Ramos (cell line): ENCODE data around the gene C1S.
"Not testable (repeated sequence)": the region's sequence is repeated elsewhere in the genome, so short reads cannot be mapped to it uniquely, and the experiment has no call there.

ENCODE experiments used
- in situ Hi-C: fragments of 300-500 bp; cut with MboI; formaldehyde crosslinking; loops from one replicate; pipeline ENCODE4 v1.14.3; 2022; ENCODE audit warnings: low sequenced_read_pairs; ENCODE audit not compliant: unreplicated experiment

Gene C1S

DNA sequence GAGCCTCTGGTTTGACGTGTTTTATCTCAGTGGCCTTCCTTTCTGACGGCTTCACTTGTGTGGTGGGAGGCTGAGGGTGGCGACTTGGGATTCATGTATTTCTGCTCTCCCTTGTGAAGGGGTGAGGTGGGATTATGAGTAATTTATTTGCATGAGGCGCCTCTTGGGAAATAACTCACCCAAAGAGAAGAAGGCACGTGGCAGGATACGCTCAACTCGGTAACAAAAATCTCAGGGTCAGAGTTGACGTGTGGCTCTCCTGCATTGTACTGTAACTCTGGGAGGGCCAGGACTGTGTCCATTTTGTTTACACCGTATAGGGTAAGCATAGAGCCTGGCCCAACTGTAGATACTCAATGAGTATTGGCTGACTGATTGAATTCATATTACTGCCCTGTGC is 14.6 kb upstream of the C1S start:
- in situ Hi-C loops = no loop called here

DNA sequence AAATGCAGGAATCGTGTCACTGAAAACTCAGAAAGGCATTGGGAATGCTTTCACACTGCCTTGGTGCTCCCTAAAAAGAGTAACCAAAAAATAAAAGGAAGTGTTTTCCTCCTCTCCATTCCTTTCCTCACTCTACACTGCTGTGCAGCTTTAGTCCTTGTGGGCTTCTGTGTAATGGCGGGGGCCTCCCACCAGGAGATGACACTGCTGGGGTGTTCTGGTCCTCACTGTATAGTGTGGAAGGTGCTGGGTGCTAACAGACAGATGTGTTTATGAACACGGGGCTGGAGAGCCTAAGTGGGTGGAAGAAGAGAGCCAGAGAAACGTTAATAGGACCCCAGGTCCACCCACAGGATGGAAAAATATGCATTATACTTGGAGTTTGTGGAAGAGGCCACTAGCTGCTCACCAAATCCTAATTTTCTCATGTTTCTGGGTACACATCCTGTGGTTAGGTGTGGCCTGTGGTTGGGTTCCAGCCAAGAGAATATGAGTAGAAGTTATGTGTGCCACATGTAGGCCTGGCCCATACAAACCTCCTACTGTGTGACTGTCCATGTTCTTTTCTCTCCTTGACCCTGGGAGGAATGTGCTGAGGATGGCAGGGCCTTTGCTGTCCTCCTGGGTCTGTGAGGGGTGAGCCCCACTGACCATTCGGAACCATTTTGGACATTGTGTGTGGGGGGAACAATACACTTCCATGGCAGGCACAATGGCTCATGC is 14.0 kb upstream of the C1S start:
- in situ Hi-C loops = no loop called here

DNA sequence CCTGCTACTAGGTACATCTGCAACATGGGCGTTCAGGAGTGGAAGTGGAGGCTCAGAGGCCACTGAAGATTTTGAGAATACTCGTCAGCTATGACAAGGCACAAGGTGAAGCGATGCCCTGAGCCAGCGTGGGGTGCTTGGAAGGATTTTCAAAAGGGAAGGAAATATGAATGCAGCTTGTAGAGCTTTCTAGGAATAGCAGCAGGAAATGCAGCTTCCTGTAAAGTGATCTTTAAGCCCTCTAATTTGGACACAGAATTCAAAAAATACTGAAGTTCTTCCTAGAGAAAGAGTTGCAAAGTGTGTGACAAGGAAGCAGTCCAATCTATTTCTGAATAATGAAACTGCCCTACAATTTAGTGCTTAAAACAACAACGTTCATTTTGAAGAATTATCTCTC is 13.2 kb upstream of the C1S start:
- in situ Hi-C loops = no loop called here

DNA sequence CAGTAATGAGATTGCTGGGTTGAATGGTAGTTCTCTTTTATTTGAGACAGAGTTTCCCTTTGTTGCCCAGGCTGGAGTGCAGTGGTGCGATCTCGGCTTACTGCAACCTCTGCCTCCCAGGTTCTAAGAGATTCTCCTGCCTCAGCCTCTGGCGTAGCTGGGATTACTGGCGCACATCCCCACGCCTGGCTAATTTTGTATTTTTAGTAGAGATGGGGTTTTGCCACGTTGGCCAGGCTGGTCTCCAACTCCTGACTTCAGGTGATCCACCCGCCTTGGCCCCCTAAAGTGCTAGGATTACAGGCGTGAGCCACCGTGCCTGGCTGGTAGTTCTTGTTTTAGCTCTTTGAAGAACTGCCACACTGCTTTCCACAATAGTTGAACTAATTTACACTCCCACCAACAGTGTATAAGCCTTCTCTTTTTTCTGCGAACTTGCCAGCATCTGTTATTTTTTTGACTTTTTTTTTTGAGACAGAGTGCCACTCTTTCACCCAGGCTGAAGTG is 11.0 kb upstream of the C1S start:
- in situ Hi-C loops = not testable (repeated sequence)

DNA sequence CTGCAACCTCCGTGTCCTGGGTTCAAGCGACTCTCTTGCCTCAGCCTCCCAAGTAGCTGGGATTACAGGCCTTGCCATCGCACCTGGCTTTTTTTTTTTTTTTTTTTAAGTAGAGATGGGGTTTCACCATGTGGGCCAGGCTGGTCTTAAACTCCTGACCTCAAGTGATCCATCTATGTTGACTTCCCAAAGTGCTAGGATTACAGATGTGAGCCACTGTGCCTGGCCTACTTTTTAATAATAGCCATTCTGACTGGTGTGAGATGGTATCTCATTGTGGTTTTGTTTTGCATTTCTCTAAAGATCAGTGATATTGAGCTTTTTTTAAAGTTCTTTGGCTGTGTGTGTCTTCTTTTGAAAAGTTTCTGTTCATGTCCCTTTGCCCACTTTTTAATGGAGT is 10.5 kb upstream of the C1S start:
- in situ Hi-C loops = not testable (repeated sequence)

DNA sequence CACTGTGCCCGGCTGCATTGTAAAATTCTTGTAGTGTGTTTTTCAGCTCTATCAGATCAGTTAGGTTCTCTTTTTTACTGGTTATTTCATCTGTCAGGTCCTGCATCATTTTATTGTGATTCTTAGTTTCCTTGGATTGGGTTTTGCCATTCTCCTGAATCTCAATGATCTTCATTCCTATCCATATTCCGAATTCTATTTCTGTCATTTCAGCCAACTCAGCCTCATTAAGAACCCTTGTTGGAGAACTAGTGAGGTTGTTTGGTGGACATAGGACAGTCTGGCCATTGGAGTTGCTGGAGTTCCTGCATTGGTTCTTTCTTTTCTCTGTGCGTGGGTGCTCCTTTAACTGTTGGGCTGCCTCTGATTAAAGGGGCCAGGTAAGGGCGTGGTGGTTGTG is 5.6 kb upstream of the C1S start:
- in situ Hi-C loops = no loop called here

DNA sequence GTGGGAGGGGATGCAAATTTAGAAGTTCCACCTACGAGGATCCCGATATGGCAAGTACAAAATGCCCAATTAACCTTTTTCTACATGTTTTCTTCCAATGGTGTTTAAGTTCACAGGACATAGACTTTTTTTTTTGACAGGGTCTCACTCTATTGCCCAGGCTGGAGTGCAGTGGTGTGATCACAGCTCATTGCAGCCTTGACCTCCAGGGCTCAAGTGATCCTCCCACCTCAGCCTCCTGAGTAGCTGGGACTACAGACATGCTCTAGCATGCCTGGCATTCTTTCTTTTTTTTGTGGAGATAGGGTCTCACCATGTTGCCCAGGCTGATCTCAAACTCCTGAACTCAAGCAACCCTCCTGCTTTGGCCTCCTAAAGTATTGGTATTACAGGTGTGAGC is 4.8 kb upstream of the C1S start:
- in situ Hi-C loops = not testable (repeated sequence)

DNA sequence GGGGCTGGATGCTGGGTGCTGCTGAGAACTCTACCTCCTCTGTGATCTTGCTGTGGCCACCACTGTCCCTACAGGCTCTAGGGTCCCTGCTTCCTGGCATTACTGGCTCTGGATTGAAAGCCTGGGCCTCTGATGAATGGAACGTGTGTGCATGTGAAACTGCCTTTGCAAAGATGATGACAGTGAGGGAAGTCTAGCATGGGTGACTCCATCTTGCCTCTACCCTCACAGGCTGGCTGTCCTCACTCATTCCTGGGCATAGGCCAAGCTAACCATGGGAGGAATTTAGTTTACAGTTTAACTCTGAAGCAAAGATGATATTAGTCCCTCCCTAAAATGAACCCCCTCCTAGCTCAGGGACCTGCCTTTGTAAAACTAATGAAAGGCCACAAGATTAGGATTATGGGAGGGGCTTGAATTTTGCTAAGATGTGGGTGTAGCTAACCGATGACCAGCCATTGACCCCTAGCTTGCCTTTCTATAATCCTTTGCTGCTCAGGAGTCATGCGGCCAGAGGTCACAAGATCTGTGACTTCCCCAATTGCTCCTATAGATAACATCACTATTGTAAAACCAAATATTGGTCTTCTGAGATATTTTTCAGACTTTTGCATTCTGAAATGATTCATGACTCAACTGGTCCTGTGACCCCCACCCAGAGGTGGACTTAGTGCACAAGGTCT is 2.2 kb upstream of the C1S start:
- in situ Hi-C loops = no loop called here

DNA sequence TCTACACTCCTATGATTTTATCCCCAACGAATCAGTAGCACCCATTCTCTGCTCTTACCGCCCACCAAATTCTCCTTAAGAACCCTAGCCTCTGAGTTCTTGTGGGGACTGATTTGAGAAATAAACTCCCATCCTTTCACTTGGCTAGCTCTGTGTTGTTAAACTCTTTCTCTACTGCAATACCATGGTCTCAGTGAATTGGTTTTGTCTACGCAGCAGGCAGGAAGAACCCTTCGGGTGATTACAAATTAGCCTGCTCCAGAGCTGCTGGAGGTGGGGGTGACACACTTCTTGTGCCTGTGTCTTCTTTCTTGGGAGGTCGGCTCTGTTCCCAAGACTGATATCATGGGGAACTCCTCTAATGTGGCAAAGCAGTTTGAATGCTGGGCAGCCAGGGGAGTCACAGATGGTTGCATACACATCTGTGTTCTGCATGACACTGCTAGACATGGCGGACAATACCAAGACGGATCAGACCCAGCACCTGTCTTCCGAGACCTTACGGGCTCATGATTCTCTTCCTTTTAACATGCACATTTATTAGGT is 1.6 kb upstream of the C1S start:
- in situ Hi-C loops = no loop called here

DNA sequence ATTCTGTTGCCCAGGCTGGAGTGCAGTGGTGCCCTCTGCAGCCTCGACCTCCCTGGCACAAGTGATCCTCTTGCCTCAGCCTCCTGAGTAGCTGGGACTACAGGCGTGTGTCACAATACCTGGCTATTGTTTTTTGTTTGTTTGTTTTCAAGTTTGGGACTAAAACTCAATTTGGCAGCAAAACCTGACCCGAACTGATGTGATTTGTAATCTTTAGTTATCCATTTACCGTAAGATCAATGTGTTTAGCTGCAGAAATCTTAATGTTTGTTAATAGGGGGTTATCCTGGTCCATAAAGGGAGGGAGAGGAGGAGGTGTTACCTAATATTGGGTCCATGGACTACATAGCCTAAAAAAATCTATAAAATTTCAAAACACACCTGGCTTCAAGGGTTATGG is 738 bp upstream of the C1S start:
- in situ Hi-C loops = no loop called here

DNA sequence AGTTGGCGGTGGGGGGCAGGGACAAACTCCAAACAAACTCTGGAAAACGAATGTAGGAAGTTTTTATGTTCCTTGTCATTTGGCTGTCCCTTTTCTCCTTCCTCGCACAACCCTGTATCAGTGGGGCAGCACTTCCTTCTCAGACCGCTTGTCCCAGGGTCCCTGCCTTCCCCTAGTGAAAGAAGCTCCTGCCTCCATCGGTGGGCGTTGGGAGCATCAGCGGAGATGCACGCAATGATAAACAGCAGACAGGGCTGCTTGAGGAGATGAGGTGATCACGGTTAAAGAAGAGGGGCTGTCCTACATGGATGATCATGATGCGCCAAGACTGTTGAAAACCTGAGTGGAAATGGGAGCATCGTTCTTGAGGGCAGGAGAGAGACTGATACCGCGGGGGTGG is 620 bp downstream of the C1S start:
- in situ Hi-C loops = no loop called here

DNA sequence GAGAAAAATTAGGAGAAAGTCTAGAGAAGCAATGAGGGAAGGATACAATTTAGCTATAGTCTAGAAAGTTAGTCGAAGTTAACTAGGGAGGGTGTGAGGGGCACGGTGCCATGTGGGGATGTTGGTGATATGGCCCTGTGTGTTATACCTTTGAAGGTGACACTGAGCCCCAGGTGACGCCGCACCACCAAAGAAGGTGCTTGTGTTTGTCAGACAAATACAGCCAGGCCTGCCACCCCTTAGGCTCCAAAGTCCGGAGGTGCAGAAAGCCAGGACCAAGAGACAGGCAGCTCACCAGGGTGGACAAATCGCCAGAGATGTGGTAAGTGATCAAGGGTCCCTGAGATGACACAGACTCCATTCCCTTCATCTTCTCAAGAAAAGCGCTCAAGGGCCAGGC is 1.1 kb downstream of the C1S start:
- in situ Hi-C loops = no loop called here

DNA sequence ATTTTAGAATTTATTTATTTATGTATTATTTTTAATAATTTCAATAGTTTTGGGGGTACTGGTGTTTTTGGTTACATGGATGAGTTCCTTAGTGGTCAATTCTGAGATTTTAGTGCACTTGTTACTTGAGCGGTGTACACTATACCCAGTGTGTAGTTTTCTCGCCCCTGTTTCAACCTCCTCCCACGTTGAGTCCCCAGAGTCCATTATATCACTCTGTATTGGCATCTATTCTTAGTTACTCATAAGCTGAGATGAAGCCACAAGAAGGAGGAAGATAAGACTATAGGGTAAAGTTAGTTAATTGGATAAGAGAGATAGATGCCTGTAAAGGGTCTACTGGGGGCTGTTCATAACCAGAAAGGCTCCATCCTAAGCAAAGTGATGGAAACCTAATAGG is 4.0 kb downstream of the C1S start:
- in situ Hi-C loops = no loop called here

DNA sequence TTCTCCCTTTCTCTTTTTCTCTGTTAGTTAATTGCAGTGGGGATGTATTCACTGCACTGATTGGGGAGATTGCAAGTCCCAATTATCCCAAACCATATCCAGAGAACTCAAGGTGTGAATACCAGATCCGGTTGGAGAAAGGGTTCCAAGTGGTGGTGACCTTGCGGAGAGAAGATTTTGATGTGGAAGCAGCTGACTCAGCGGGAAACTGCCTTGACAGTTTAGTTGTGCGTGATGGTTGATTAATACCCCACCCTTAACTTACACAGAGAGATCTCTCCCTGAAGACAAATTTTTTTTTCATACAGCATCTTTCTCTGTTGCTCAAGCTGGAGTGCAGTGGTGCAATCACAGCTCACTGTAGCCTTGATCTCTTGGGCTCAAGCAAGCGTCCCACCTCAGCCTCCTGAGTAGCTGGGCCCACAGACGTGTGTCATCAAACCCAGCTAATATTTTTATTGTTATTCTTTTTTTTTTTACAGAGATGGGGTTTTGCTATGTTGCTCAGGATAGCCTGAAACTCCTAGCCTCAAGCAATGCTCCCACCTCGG is 4.6 kb downstream of the C1S start:
- in situ Hi-C loops = no loop called here

DNA sequence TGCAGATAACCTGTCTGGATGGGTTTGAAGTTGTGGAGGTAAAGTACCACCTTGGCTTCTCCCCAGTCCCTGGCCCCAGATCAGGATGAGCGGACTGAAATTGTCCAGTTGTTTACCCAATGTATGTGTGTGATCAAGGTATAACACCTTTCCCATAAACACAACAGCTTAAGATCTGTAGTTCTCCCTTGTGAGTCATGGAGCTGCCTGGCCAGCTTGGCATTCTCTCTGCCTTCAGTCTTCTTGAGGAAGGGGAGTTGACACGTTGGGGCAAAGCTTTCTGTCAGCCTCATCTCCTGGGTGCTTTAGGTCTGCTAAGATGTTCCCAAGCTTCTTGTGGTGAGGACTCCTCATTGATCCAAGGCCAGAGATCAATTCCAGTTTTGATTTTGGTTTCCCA is 6.1 kb downstream of the C1S start:
- in situ Hi-C loops = no loop called here

DNA sequence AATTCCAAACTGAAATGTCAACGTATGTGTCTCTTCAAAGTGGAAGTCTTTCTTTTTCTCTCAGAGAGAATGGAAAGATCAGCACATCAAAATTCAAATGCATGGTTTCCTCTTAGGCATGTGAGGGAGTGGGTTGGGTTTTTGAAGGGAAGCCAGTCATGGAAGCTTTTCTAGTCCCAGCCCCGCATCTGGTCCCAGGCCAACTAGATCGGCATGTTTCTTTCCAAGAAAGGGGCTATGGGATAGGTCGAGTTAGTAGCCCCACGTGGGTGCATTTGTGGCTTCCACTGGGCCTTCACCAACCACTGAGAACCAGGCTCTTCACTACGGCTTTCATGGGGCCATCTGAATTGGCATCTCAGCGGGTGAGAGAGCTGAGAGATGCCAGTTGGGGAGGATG is 6.6 kb downstream of the C1S start:
- in situ Hi-C loops = no loop called here

DNA sequence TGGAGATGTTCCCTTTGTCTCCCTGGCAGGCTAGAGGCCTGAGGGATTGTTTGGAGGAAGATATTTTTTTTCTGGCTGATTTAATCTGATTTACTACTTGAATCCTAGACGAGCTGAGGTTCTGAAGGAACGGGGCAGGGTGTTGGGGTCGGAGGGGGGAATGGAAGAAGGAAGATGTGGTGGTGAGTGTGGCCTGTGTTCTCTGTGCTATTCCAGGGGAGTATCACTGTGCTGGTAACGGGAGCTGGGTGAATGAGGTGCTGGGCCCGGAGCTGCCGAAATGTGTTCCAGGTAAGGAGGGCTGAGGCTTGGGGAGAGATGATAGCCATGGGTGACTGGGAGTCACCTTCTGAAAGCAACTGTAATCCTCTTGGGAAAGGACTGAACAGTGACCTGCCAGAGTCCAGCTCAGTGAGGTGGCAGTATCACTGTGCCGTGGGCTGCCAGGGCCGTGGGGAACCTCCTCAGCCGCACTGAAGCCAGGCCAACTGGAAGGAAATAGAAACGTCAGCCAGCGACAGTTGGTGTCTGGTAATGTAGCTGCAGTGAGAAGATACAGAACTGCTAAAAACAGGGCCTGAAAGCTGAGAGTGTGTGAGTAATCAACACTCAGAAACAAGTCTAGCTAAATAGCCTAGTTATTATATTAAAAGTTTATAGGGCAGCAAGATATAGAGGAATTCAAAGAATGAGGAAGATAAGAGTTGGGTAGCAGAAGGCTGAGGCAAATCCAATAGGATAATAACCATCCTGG is 7.9 kb downstream of the C1S start:
- in situ Hi-C loops = no loop called here

DNA sequence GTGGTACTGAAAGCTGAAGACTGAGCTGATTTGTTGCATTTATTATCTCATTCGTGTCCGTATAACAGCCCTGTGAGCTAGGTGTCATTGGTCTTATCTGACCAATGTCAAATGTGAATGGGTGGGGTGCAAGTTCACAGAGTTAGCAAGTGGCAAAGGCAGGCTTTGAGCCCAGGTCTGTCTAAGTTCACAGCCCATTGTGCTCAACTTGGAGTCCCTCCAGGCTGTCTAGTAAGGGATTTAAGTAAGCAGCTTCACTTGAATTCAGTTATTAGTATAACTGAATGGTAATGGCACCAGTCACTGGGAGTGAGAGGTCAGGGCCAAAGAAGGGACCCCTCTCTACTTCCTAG is 8.5 kb downstream of the C1S start:
- in situ Hi-C loops = no loop called here

DNA sequence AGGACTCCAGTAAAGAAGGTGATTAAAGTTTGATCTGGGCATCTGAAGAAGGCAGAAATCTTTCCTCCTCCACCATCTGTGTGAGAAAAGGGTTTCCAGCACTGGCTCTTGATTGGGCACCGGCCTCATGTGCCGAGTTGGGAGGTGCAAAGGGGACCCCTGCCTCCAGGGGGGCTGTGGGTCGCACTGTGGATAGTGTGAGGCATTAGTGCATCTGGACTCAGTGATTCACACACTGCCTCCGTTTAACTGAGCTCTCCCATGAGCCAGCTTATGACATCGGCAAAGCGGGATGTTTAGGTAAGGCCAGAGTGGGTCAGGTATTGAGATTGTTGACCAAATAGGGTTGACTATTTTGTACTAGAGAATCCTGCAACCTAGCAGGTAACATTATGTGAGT is 8.9 kb downstream of the C1S start:
- in situ Hi-C loops = no loop called here

DNA sequence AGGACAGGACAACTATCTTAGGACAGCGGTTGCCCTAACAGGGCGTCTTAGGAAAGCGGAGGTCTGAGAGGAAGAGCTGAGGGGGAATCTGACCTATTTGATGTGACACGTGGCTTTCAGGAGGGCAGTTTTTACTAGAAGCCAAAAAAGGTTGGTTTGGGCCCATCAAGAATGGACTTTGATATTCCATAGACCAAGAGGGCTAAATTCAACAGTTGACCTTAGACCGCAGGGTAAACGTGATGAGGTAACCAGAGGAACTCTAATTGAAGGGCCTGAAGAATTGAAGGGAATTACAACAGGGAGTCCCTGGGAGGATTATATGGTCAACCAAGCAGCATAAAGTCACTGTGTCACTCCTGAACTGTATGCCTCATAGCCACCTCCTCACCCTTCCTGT is 11.5 kb downstream of the C1S start:
- in situ Hi-C loops = no loop called here

DNA sequence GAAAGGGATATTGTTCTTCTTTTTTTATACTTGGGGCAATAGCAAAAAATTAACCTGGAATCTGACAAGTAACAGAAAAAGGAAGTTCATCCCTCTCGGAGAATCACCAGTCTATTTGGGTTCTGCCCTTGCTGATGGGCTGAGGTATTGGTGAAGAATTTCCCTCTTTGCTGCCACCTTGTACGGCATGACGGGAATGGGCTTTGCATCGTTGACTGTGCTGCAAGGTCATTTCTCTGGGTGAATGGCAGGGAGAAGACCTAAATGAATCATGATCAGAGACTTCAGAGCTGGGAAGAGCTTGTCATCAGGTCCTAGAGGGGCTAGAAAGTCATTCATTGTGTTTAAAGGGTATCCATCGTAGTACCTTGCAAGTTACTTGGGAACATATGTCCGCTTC is 12.0 kb downstream of the C1S start:
- in situ Hi-C loops = no loop called here
